ENCODE results near the gene RGS17.

Gene RGS17

GRCh38 chr6:153056308-153056707, 74.8 kb downstream of the RGS17 start:
- Histone ChIP-seq H3K79me2 (ENCODE audit: insufficient read depth, low read length) (no peaks in the 10 kb centered on the region), H3K9me2 (replicated peaks; ENCODE audit: low read depth, low read length) (no peaks in the 10 kb centered on the region), H3K9me3 (ENCODE audit: insufficient read depth, low read depth, low read length) (no peaks in the 10 kb centered on the region), H3K4me3 (ENCODE audit: low read length, poor library complexity, severe bottlenecking) (no peak overlapping the region), H2AFZ (ENCODE audit: low read length) (no peak overlapping the region), H3K4me2 (ENCODE audit: low read depth, low read length, poor library complexity, severe bottlenecking) (no peak overlapping the region), H3K9ac (ENCODE audit: low read depth, low read length, poor library complexity, severe bottlenecking) (no peak overlapping the region), H3K36me3 (ENCODE audit: insufficient read depth, low read length) (no peaks in the 10 kb centered on the region), H3K4me1 (ENCODE audit: insufficient read depth, low read length, poor library complexity, severe bottlenecking) (no peaks in the 10 kb centered on the region), H3K27me3 (ENCODE audit: insufficient read depth, low read length, poor library complexity, severe bottlenecking) (no peaks in the 10 kb centered on the region), H4K20me1 (ENCODE audit: insufficient read depth, low read length, poor library complexity, severe bottlenecking) (no peaks in the 10 kb centered on the region), H3F3A (ENCODE audit: low read depth) (no peaks in the 10 kb centered on the region)
- no peak for TF ChIP-seq EZH2phosphoT487 (IDR thresholded peaks at IDR 0.05; ENCODE audit: borderline replicate concordance)
- no peak for TF ChIP-seq CTCF (conservative IDR thresholded peaks at IDR 0.05; ENCODE audit: low read length)

- no peak for TF ChIP-seq CTCF (conservative IDR thresholded peaks at IDR 0.05; ENCODE audit: low read length)
- TF ChIP-seq EZH2phosphoT487 (IDR thresholded peaks at IDR 0.05; ENCODE audit: borderline replicate concordance): no peak
- H3K9me2 ChIP-seq (replicated peaks; ENCODE audit: low read depth, low read length): no peaks in the 10 kb centered on the region
- no peaks in the 10 kb centered on the region for H4K20me1 ChIP-seq (ENCODE audit: insufficient read depth, low read length, poor library complexity, severe bottlenecking)
- no peak overlapping the region for H2AFZ ChIP-seq (ENCODE audit: low read length)
- no peak overlapping the region for H3K4me3 ChIP-seq (ENCODE audit: low read length, poor library complexity, severe bottlenecking)
- no peaks in the 10 kb centered on the region for H3K9me3 ChIP-seq (ENCODE audit: insufficient read depth, low read depth, low read length)
- H3K79me2 ChIP-seq (ENCODE audit: insufficient read depth, low read length): no peaks in the 10 kb centered on the region
- H3F3A ChIP-seq (ENCODE audit: low read depth): no peaks in the 10 kb centered on the region
- no peaks in the 10 kb centered on the region for H3K4me1 ChIP-seq (ENCODE audit: insufficient read depth, low read length, poor library complexity, severe bottlenecking)
- no peak overlapping the region for H3K4me2 ChIP-seq (ENCODE audit: low read depth, low read length, poor library complexity, severe bottlenecking)
- H3K27me3 ChIP-seq (ENCODE audit: insufficient read depth, low read length, poor library complexity, severe bottlenecking): no peaks in the 10 kb centered on the region
- H3K9ac ChIP-seq (ENCODE audit: low read depth, low read length, poor library complexity, severe bottlenecking): no peak overlapping the region
- no peaks in the 10 kb centered on the region for H3K36me3 ChIP-seq (ENCODE audit: insufficient read depth, low read length)
Observed at GRCh38 chr6:153051801-153052200, 79.3 kb downstream of the RGS17 start.

GRCh38 chr6:153048631-153049030, 82.5 kb downstream of the RGS17 start:
- no peak overlapping the region for H2AFZ ChIP-seq (ENCODE audit: low read length)
- H3K27me3 ChIP-seq (ENCODE audit: insufficient read depth, low read length, poor library complexity, severe bottlenecking): no peaks in the 10 kb centered on the region
- H3F3A ChIP-seq (ENCODE audit: low read depth): no peaks in the 10 kb centered on the region
- TF ChIP-seq CTCF (conservative IDR thresholded peaks at IDR 0.05; ENCODE audit: low read length) (no peak), EZH2phosphoT487 (IDR thresholded peaks at IDR 0.05; ENCODE audit: borderline replicate concordance) (no peak)
- no peak overlapping the region for H3K4me2 ChIP-seq (ENCODE audit: low read depth, low read length, poor library complexity, severe bottlenecking)
- H3K4me1 ChIP-seq (ENCODE audit: insufficient read depth, low read length, poor library complexity, severe bottlenecking): no peaks in the 10 kb centered on the region
- H3K9ac ChIP-seq (ENCODE audit: low read depth, low read length, poor library complexity, severe bottlenecking): no peak overlapping the region
- no peak overlapping the region for H3K4me3 ChIP-seq (ENCODE audit: low read length, poor library complexity, severe bottlenecking)
- no peaks in the 10 kb centered on the region for H3K9me3 ChIP-seq (ENCODE audit: insufficient read depth, low read depth, low read length)
- no peaks in the 10 kb centered on the region for H3K79me2 ChIP-seq (ENCODE audit: insufficient read depth, low read length)
- H3K9me2 ChIP-seq (replicated peaks; ENCODE audit: low read depth, low read length): no peaks in the 10 kb centered on the region
- no peaks in the 10 kb centered on the region for H3K36me3 ChIP-seq (ENCODE audit: insufficient read depth, low read length)
- H4K20me1 ChIP-seq (ENCODE audit: insufficient read depth, low read length, poor library complexity, severe bottlenecking): no peaks in the 10 kb centered on the region
